IPS-15b (cell line): ENCODE results near the gene SLC24A4.

Experiments used
- H3K27me3 ChIP-seq: one replicate; pipeline ENCODE4 v1.6.1; 2013; ENCODE audit warnings: low read length; ENCODE audit not compliant: control insufficient read depth, insufficient read depth
- H3K36me3 ChIP-seq: one replicate; pipeline ENCODE4 v1.6.1; 2013; ENCODE audit warnings: low read length; ENCODE audit not compliant: control insufficient read depth, insufficient read depth
- H3K4me1 ChIP-seq: one replicate; pipeline ENCODE4 v1.6.1; 2013; ENCODE audit warnings: mild to moderate bottlenecking, low read length; ENCODE audit not compliant: control insufficient read depth, insufficient read depth
- H3K4me3 ChIP-seq: one replicate; pipeline ENCODE4 v1.5.1; 2013; ENCODE audit warnings: low read depth, low read length
- H3K9ac ChIP-seq: one replicate; pipeline ENCODE4 v1.6.1; 2013; ENCODE audit warnings: low read depth, mild to moderate bottlenecking, low read length
- H3K9me3 ChIP-seq: one replicate; pipeline ENCODE4 v1.6.1; 2013; ENCODE audit warnings: mild to moderate bottlenecking, low read length; ENCODE audit not compliant: control insufficient read depth, insufficient read depth

SLC24A4 gene

DNA sequence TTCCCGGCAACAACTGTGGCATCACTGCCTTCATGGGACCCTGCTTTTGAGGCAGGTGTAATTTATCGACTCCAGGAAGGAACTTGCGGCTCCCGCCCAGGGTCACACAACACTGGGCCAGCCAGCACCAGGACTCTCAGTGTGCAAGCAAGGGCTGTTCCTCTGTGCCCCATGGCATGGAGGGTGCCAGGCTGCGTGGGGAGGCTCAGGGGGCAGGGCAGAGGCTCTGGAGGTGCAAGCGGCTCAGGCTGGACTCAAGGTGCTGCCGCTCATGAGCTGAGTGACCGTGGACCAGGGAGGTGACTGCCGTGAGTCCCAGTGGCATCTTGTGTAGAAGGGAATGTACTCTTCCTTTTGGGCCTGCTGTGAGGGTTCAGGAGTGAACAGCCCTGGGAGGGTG lies 57.6 kb downstream of the SLC24A4 start:
- H3K9me3 ChIP-seq, result no peaks in the 10 kb centered on the region
- no peak overlapping the region for H3K9ac ChIP-seq
- H3K4me1 ChIP-seq, result no peaks in the 10 kb centered on the region
- H3K4me3 ChIP-seq, result no peak overlapping the region
- H3K27me3 ChIP-seq, result no peaks in the 10 kb centered on the region
- no peaks in the 10 kb centered on the region for H3K36me3 ChIP-seq

DNA sequence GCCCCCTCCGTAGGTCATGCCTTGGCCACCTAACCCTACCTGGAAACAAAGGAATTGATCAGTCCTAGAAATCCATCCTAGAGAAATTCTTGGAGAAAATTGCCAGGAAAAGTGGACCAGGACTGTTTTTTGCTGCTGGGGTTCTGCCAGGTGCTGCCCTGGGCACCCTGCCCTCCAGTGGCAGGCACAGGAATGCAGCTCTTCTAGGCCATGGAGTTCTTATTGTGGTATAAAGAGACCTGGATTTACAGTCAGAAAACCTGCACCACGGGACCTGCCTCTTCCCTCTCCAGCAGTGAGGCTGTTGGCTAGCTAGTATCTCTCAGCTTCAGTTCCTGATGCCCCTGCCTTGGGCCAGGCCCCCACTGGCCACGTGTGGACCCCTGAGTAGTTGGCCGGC lies 59.7 kb downstream of the SLC24A4 start:
- no peak overlapping the region for H3K4me3 ChIP-seq
- no peaks in the 10 kb centered on the region for H3K4me1 ChIP-seq
- H3K27me3 ChIP-seq, result no peaks in the 10 kb centered on the region
- no peak overlapping the region for H3K9ac ChIP-seq
- H3K36me3 ChIP-seq, result no peaks in the 10 kb centered on the region
- no peaks in the 10 kb centered on the region for H3K9me3 ChIP-seq

DNA sequence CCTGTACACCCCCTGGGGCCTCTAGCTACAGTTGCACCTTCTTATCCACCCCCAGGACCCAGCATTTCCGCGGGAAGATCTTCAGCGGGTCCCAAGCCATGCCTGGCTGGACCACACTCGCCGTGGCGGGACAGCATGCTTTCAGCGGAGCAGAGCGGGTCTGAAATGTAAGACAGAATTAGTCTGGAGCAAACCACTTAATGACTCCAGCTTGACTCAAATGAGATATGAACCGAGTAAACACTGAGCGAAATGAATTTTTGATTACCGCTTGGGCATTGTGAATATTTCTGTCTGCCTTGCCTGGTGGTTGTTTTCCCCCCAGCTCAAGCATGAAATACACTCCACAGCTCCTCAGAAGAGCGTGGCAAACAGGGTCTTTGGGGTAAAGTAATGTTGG lies 60.8 kb downstream of the SLC24A4 start:
- Histone ChIP-seq H3K4me1 (no peaks in the 10 kb centered on the region), H3K36me3 (no peaks in the 10 kb centered on the region), H3K9ac (no peak overlapping the region), H3K27me3 (no peaks in the 10 kb centered on the region), H3K9me3 (no peaks in the 10 kb centered on the region), H3K4me3 (no peak overlapping the region)

DNA sequence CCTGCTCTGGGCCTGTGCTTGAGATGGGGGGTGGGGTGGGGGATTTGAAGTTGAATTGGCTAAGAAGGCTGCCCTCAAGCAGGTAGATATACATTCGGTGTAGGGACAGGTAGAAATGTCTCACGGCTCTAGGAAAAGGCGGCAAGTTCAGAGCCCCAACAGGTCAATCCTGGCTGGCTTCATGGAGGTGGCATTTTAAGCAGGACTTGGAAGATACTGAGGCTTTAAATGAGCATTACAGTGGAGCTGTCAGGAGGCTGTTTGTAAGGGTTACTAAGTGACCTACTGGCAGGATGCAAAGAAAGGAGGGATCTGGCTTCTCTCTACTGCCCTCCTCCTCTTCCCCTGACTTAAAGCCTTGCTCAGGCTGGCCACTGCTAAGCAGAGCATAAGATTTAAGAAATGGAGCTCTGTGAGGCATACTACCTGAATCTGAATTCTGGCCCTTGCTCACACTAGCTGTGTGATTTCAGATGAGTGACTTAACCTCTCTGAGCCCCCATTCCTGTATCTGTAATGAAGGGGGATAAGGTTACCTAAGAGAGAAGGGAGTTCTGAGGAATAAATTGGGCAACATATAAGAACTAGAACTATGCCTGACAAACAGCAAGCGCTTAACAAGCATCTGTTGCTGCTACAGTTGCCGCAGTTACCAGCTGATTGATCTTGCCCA lies 61.6 kb downstream of the SLC24A4 start:
- Histone ChIP-seq H3K9ac (no peak overlapping the region), H3K9me3 (no peaks in the 10 kb centered on the region), H3K36me3 (no peaks in the 10 kb centered on the region), H3K4me3 (no peak overlapping the region), H3K27me3 (no peaks in the 10 kb centered on the region), H3K4me1 (no peaks in the 10 kb centered on the region)

DNA sequence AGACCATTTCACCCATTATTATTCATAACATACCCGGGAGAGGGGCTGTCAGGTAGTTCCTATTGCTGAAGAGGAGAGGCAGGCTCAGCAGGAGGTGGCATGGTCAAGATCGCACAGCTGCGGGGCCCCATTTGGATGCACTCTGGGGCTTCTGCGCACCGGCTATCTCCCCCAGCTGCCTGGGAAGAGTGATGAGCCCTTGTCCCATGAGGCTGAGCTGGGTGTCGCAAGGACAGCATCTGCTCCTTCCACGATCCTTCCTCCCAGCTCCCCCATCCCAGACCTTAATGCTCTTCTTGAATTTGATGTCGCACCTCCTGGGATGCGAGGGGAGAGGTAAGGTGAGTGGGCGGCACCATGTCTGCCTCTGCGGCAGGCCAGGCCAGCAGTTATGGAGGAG lies 62.6 kb downstream of the SLC24A4 start:
- Histone ChIP-seq H3K36me3 (no peaks in the 10 kb centered on the region), H3K9ac (no peak overlapping the region), H3K4me3 (no peak overlapping the region), H3K9me3 (no peaks in the 10 kb centered on the region), H3K27me3 (no peaks in the 10 kb centered on the region), H3K4me1 (no peaks in the 10 kb centered on the region)

DNA sequence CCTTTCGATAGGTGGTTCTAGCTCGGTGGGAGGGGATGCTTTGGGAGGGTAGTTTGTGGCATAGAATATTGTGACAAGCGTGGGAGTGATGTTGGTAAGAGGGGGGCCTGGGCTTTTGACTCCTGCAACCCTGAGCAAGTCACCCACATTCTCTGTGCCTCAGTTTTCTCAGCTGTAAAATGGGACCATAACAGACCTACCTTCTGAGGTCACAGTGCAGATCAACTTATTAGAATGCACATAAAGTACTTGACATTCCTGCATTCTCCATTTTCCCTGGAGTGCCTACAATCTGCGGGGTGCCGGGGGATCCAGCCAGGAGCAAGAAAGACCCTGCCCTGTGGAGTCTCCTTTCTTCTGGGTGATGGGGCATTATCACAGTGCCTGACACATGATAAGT lies 63.2 kb downstream of the SLC24A4 start:
- no peaks in the 10 kb centered on the region for H3K27me3 ChIP-seq
- no peaks in the 10 kb centered on the region for H3K4me1 ChIP-seq
- H3K9me3 ChIP-seq, result no peaks in the 10 kb centered on the region
- no peak overlapping the region for H3K4me3 ChIP-seq
- no peak overlapping the region for H3K9ac ChIP-seq
- no peaks in the 10 kb centered on the region for H3K36me3 ChIP-seq

DNA sequence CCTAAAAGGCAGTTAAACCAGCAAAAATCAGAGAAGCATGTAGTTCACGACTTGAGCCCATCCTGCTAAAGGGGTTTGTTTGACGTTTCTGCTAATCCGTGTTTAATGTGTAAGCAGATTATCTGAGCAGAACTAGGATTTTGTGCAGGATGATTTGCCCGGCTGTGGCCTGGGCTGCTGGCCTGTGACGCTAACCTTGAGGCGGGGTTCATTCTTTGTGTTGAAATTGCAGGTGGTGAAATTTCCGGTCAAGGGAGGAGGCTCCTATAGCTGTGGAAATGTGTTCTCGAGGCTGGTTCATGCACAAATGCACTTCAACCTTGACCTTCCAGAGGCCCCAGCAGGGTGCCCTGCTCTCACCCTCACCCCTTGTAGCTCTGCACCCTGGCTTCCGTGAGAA lies 63.7 kb downstream of the SLC24A4 start:
- Histone ChIP-seq H3K9me3 (no peaks in the 10 kb centered on the region), H3K36me3 (no peaks in the 10 kb centered on the region), H3K4me1 (no peaks in the 10 kb centered on the region), H3K9ac (no peak overlapping the region), H3K4me3 (no peak overlapping the region), H3K27me3 (no peaks in the 10 kb centered on the region)

DNA sequence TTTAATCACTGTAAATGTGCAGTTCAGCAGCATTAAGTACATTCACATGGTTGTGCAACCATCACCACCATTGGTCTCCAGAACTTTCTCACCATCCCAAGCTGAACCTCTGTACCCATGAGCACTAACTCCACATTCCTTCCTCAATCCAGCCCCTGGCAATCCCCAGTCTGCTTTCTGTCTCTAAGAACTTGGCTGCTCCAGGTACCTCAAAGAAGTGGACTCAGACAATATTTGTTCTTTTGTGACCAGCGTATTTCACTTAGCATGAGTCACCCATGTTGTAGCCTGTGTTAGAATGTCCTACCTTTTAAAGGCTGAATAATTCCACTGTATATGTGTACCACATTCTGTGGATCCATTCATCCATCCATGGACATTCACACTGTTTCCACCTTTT lies 64.6 kb downstream of the SLC24A4 start:
- H3K9me3 ChIP-seq, result no peaks in the 10 kb centered on the region
- H3K27me3 ChIP-seq, result no peaks in the 10 kb centered on the region

DNA sequence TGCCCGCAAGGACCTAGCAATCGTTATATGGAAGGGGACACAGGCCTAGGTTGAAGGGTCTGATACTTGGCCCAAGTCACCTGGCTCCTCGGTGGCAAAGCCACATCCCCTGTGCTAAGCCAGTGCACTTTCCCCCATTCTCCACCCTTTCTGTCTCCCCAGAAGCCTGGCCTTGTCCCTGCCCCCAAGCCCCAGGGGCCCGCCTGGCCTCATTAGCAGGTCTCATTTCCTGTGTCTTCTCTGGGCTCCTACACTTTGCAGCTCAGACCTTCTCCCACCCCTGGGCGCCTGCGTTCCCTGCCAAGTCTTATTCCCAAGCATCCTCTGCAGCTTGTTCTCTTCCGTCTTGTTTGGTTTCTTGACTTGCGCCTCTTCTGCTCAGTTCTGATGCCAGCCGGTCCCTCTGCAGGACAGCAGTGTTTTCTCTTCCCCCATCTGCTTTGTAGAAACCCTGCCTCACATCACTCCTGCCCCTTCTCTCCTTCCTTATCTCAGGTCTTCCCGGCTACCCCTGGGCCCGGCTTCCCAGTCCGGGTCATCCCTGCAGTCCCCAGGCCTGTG lies 66.7 kb downstream of the SLC24A4 start:
- no peaks in the 10 kb centered on the region for H3K36me3 ChIP-seq
- no peak overlapping the region for H3K9ac ChIP-seq
- no peak overlapping the region for H3K4me3 ChIP-seq
- no peaks in the 10 kb centered on the region for H3K9me3 ChIP-seq
- no peaks in the 10 kb centered on the region for H3K4me1 ChIP-seq
- H3K27me3 ChIP-seq, result no peaks in the 10 kb centered on the region

More for the DNA sequence above, 64.6 kb downstream of the SLC24A4 start:
- no peaks in the 10 kb centered on the region for H3K4me1 ChIP-seq
- H3K9ac ChIP-seq, result no peak overlapping the region
- no peaks in the 10 kb centered on the region for H3K36me3 ChIP-seq
- H3K4me3 ChIP-seq, result no peak overlapping the region

DNA sequence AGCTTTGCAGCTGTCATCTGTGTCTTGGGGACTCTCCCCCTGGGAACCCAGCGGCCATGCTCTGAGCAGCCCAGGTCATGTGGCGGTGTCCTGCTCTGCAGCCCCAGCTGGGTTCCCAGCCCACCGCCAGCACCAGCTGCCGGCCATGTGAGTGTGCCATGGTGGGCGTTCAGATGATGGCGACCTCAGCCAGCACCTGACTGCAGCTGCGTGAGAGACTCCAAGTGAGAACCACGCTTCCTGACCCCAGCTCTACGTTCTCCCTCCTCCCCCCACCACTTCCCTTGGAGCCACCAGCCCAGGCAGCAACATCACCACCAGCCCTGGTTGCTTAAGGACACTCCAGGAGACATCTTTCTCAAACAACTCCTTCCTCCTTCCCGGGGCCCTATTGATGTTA lies 68.8 kb downstream of the SLC24A4 start:
- Histone ChIP-seq H3K9me3 (no peaks in the 10 kb centered on the region), H3K4me3 (no peak overlapping the region), H3K36me3 (no peaks in the 10 kb centered on the region), H3K27me3 (no peaks in the 10 kb centered on the region), H3K9ac (no peak overlapping the region), H3K4me1 (no peaks in the 10 kb centered on the region)

DNA sequence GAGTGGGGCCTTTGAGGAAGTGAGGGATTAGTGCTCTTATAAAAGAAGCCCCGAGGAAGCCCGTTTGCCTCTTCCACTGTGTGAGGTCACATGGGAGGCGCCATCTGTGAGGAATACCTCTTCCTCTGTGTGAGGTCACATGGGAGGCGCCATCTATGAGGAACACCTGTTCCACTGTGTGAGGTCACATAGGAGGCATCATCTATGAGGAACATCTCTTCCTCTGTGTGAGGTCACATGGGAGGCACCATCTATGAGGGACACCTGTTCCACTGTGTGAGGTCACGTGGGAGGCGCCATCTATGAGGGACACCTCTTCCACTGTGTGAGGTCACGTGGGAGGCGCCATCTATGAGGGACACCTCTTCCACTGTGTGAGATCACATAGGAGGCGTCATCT lies 69.7 kb downstream of the SLC24A4 start:
- no peaks in the 10 kb centered on the region for H3K9me3 ChIP-seq
- no peaks in the 10 kb centered on the region for H3K36me3 ChIP-seq
- H3K4me1 ChIP-seq, result peaks cover 6% of the 10 kb centered on the region
- H3K9ac ChIP-seq, result no peak overlapping the region
- no peaks in the 10 kb centered on the region for H3K27me3 ChIP-seq
- no peak overlapping the region for H3K4me3 ChIP-seq

DNA sequence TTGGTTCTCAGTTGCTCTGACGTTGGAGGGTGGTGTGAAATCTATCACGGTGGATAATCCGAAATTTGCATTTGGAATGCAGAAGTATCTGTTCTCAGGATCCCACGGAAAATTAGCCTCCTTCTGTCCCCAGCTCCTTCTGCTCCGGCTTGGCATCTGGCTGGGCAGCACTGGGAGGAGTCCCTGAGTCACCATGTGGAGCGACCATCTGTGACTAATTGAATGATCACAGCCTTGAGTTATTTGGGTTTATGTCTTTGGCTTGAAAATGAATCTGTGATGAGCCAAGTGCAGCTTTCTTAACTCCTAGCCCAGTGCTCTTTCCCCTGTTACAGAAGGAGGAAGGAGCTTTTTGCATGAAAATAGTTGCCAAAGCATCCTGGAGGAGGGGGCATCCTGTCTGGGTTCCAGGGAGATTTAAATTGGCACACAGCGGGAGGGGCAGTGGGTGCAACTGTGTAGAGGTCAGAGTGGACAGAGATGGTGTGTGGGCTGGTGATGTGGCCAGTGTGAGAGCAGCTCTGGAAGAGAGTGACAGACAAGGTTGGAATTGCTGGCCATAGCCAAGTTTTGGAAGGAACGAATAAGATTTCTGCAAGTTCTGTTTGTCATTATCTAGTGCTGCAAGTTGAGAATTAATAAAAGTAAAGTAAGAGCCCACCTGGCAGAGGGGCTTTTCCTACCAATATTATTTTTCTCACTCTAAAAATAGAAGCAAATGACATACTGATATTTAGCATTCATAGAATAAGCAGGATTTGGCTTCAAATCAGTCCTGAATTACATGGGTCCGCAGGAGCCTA lies 74.4 kb downstream of the SLC24A4 start:
- Histone ChIP-seq H3K27me3 (no peaks in the 10 kb centered on the region), H3K9ac (no peak overlapping the region), H3K36me3 (no peaks in the 10 kb centered on the region), H3K9me3 (no peaks in the 10 kb centered on the region), H3K4me1 (peaks cover 12% of the 10 kb centered on the region), H3K4me3 (no peak overlapping the region)
